Activated CD4-positive, CD25-positive, alpha-beta regulatory T cell treated with anti-CD3 and anti-CD28 coated beads, Interleukin-2, amount 50 U/mL, for 16 hours (primary cell): ENCODE results near the gene EGFR.

Source experiments
- DNase-seq: peaks from one replicate; pipeline ENCODE4 v3.0.0-alpha.2; 2020; ENCODE audit warnings: low read depth, low spot score

EGFR gene

DNA sequence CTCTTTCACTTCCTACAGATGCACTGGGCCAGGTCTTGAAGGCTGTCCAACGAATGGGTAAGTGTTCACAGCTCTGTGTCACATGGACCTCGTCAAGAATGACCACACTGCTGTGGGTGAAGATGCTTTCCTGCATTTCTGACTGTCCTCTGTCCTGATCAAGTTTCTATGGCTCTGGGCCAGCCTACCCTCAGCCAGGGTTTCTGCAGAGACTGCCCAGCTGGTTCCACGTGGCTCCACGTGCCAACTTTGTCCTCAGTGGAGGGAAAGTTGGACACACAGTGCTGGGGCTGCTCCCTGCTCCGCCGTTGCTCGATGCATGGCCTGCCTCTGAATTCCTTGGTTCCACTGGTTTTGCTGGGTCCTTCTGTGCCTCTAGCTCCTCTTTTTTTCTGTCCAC, 152.3 kb downstream of the EGFR start:
- no peak for DNase-seq

DNA sequence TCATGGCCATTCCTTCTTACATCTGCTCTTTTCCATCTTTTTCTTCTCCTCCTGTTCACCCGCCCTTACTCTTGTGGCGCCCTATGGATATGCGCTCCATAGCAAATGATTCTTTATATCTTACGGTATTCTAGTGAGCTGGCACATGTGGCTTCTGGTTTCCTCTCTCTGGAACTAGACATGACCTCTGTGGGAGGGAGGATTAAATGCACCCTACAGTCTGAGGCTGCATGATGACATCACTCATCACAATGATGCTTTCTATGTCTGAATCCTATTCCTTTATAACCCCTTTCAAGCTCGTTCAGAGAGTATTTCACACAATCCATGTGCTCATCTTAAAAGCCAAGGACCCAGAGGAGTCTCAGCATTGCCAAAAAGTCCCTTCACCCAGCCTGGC, 153.3 kb downstream of the EGFR start:
- no peak for DNase-seq

DNA sequence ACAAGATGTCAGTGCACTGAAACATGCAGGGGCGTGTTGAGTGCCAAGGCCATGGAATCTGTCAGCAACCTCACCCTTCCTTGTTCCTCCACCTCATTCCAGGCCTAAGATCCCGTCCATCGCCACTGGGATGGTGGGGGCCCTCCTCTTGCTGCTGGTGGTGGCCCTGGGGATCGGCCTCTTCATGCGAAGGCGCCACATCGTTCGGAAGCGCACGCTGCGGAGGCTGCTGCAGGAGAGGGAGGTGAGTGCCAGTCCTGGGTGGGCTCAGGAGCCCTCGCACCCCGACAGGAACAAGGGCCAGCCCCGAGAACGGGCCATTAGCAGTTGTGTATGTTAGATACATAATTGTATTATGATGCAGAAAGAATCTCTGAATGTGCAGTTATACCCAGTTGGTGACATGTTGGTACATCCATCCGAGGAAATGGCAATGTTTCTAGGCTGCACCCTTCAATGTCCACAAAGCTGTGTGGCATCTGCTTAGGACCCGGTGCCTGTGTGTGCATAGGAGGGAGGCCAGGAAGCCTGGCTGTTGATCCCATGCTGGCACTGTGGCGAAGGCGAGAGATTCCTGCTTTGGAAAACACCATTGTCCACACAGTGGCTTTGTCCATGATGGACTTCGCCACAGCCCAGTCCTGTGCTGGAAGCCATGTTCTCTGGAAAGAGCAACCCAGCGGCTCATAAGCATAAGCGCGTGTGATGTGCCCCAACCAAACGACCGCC, 154.2 kb downstream of the EGFR start:
- no peak for DNase-seq

DNA sequence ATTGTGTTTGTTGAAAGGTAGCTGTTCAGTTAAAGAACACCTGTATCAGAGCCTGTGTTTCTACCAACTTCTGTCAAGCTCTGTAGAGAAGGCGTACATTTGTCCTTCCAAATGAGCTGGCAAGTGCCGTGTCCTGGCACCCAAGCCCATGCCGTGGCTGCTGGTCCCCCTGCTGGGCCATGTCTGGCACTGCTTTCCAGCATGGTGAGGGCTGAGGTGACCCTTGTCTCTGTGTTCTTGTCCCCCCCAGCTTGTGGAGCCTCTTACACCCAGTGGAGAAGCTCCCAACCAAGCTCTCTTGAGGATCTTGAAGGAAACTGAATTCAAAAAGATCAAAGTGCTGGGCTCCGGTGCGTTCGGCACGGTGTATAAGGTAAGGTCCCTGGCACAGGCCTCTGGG, 154.9 kb downstream of the EGFR start:
- DNase-seq = no peak

DNA sequence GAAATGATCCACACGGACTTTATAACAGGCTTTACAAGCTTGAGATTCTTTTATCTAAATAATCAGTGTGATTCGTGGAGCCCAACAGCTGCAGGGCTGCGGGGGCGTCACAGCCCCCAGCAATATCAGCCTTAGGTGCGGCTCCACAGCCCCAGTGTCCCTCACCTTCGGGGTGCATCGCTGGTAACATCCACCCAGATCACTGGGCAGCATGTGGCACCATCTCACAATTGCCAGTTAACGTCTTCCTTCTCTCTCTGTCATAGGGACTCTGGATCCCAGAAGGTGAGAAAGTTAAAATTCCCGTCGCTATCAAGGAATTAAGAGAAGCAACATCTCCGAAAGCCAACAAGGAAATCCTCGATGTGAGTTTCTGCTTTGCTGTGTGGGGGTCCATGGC, 155.6 kb downstream of the EGFR start:
- no peak for DNase-seq

DNA sequence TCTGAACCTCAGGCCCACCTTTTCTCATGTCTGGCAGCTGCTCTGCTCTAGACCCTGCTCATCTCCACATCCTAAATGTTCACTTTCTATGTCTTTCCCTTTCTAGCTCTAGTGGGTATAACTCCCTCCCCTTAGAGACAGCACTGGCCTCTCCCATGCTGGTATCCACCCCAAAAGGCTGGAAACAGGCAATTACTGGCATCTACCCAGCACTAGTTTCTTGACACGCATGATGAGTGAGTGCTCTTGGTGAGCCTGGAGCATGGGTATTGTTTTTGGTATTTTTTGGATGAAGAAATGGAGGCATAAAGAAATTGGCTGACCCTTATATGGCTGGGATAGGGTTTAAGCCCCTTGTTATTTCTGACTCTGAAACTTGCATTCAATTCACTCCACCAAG, 156.0 kb downstream of the EGFR start:
- DNase-seq = no peak

DNA sequence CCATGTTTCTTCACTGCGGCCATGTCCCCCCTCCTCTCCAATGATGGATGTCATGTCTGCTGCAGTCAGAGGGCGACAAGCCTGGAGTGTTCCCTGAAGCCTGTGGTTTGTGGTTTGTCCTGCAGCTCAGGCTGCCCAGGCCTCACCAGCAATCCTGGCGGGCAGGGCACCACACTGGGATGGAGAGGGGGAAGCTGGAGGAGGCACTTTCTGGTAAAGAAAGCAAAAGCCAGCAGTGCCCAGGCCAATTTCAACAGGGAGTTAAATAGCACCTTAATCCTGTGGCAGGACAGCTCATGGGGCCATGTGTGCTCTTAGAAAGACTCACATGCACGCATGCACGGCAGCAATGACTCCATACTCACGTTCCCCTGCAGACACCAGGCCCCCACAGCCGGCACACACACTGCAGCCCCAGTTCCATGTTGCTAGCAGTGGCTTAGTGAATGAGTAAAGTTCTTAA, 158.3 kb downstream of the EGFR start:
- no peak for DNase-seq

DNA sequence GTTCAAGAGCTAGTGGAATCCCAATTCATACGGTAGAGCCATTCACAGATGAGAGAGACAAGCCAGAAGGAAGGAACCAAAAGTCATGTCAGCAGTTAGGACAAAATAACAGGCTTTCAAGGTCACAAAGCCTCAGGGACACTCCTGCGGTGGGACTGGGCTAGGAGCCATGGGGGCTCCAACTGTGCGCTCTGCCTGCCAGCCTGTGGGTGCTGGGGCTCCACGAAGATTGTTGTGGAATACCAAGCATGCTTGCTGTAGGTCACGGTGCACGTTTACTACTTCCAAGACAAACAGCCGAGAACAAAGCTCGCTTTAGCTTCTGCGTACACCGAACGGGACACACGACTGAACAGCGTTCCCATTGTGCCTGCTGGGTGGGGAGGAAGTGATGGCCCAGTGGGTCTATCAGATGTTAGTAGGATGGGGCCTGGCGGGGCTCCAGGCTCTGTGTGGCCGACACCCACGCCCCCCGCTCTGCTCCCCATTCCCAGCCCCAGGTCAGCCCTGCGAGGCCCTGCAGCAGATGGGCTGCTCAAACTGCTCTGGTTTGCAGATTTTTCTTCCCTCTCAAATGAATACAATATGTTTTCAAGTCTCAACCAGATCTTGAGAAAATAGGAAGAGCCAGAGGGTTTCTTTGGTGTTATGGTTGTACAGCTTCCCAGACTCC, 158.9 kb downstream of the EGFR start:
- no peak for DNase-seq

DNA sequence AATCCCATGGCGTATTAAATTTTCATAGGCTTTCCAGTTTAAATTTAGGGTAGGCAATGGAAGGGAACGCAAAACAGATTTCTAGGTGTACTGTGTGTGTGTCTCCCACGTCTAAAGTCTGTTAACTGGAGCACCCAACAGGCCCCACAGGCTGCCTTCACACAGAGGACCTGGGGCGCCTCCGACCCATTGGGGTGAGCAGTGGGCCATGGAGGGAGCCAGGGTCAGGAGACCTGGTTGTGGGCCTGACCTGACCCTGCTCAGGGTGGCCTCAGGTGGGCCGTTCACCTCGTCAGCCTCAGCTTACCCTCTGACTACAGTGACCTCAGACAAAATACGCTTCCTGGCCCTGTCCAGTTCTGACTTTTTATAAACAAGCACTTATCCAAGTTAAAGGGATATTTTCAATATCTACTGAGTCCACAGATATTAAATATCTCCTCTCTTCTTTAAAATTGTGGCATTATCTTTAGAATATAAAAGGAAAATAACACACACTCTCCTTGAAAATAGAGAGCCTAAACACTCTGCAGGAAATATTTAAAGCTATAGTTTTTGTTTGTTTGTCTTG, 159.6 kb downstream of the EGFR start:
- DNase-seq = no peak

DNA sequence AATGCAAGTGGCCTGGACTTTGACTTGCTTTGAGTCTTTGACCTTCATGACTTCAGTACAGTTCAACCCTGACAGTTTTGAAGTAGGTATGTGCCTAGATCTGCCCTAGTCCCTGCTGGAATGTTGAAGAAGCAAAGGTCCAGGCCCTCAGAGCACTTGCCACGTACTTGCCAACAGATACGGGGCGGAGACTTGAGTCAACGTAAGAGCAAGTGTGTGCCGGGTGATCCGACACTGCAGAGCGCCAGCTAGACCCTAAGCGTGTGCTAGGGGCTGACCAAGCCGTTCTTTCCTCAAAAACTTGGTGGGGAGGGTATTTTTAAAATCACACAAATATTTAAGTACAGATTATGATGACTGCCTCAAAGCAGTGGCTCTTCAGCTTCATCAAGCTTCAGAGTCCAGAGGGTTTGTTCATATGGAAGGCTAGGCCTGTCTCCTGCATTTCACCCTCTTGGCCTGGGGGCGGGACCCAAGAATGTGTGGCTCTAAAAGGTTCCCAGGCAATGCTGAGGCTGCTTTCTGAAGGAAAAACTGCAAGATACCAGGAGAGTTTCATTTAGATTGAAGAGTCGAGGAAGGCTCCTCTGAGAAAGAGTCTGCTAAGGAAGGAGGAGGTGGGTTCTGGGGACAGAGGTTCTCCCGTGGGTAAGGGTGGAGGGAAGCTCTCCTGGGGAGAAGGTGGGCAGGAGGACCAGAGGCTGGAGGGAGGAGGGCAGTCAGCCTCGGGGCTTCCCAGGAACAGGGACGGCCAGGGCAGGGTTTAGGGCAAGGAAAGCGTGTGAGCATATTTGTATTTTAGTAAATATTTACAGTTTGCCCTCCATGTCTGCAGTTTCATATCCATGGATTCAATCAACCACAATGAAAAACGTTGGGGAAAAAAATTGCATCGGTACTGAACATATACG, 160.3 kb downstream of the EGFR start:
- no peak for DNase-seq

DNA sequence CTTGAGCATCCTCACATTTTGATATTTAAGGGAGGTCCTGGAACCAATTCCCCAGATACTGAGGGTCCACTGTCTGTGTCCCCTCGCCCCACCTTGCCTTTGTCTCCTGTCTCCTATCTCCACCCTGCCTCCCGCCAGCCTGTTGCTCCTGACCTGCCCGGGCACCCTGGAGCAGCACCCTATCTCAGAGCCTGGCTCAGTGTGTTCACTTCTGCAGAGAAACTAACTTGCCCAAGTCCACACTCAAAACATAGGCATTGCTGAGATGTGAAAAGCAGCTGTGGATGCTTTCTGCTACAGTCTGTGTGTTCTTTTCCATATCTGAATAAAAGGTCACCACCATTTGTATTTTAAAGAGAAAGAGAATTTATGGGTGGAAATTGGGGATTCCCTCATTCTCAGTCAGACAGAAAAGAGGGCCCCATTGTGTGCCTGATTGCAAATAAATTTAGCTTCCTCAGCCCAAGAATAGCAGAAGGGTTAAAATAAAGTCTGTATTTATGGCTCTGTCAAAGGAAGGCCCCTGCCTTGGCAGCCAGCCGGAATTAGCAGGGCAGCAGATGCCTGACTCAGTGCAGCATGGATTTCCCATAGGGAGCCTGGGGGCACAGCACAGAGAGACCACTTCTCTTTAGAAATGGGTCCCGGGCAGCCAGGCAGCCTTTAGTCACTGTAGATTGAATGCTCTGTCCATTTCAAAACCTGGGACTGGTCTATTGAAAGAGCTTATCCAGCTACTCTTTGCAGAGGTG, 161.3 kb downstream of the EGFR start:
- DNase-seq = no peak

DNA sequence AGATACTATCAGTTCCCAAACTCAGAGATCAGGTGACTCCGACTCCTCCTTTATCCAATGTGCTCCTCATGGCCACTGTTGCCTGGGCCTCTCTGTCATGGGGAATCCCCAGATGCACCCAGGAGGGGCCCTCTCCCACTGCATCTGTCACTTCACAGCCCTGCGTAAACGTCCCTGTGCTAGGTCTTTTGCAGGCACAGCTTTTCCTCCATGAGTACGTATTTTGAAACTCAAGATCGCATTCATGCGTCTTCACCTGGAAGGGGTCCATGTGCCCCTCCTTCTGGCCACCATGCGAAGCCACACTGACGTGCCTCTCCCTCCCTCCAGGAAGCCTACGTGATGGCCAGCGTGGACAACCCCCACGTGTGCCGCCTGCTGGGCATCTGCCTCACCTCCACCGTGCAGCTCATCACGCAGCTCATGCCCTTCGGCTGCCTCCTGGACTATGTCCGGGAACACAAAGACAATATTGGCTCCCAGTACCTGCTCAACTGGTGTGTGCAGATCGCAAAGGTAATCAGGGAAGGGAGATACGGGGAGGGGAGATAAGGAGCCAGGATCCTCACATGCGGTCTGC, 162.2 kb downstream of the EGFR start:
- DNase-seq = no peak

DNA sequence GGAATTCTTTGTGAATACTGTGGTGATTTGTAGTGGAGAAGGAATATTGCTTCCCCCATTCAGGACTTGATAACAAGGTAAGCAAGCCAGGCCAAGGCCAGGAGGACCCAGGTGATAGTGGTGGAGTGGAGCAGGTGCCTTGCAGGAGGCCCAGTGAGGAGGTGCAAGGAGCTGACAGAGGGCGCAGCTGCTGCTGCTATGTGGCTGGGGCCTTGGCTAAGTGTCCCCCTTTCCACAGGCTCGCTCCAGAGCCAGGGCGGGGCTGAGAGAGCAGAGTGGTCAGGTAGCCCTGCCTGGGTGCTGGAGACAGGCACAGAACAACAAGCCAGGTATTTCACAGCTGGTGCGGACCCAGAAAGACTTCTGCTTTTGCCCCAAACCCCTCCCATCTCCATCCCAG, 162.9 kb downstream of the EGFR start:
- no peak for DNase-seq

DNA sequence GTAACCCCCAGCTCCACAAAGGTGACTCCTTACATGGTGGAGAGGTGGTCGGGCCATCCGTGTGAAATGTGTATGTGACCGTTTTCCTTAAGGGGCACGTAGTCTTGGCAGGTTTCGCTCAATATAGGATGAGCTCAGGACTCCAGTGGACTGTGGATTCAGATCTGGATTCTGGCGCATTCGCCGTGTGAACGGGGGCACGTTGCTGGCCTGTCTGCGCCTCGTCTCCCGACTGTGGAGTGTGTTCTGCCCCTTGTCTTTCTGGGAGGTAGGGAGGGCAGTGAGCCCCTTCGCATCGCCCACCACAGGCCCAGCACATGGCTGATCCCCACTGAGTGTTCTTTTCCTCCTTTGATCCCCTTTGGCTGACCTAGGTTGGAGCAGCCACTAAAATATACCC, 165.1 kb downstream of the EGFR start:
- DNase-seq = no peak

DNA sequence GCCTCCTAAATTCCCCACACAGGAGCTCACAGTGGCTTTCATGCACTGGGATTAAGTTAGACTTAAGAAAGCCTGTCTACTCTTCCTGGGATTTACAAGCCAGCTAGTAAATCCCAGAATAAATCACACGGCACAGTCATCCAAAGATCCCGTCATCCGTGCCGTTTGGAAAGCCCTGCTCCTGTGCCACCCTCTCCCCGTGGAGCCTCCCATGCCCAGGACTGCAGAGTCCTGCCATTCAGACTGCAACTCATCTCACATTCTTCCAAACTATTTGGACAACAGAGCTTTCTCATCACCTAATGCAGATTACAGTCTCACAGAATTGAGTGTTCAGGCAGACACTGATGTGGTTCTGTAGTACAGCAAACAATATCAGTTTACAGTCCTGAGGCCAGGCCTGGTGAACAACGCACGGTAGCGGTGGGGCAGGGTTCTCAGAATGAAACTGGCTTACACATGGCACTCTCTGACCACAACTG, 166.5 kb downstream of the EGFR start:
- DNase-seq = no peak

DNA sequence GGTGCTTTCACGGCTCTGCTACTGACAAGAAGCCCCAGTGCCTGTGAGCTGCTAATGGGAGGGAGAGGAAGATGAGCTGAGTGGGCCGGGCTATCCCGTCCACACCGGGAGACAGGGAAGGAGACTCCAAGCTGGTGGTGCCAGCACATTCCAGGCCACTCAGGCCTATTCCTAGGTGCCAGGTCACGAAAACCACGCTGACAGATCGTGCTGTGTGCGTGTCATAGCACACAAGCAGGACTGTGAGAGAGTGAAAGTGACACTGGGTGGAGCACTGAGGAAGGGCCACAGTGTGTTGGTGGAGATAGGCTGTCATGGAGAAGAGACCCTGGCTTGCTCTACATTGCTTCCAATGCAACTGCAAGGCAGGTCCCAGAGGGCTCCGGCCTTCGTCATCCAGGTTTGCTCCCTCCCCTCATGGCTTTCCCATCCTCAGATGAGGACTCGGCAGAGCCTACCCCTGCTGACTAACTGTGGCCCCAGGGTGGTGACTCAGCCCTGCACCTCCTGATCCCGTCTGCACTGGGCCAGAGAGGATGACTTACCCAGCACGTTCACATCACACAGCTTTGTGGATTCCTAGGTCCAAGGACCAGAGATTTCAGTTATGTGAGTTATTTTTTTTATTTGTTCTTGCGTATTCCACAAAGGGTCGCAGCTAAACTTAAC, 167.3 kb downstream of the EGFR start:
- DNase-seq = no peak

DNA sequence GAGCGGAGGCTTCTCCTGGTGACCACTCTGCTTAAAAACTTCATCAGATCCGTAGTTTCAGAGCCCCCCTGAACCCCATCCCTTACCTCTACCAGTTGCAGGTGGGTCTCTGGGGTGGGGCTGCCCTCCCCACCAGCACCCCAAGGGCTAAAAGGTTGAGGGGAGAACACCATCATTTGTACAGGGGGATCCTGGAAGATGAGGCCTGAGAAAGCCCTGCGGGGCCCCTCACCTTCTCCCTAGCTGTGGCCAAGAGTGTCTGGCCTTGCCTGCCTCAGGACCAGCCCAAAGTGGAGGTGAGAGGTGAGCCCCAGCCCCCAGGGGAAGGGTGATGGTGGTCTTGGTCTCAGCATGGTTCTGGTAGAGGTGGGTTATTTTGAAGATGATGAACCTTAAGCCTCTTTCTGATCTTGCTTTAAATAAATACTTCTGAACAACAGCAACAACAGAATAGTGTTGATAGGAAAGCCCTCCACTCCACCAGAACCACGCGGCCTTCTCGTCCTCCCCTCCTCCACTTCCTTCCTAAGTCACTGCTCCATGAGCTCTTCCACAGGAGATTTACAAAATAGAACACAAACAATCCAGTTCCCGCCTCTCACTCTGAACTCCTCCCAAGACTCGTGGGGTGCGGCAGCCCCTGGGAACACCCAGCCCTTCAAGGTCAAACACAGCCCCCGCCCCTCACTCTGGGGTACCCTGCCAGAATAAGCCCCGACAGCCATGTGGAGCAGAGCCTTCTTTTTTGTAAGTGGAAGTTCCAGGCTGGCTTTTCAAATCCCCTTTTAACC, 169.1 kb downstream of the EGFR start:
- DNase-seq = no peak

DNA sequence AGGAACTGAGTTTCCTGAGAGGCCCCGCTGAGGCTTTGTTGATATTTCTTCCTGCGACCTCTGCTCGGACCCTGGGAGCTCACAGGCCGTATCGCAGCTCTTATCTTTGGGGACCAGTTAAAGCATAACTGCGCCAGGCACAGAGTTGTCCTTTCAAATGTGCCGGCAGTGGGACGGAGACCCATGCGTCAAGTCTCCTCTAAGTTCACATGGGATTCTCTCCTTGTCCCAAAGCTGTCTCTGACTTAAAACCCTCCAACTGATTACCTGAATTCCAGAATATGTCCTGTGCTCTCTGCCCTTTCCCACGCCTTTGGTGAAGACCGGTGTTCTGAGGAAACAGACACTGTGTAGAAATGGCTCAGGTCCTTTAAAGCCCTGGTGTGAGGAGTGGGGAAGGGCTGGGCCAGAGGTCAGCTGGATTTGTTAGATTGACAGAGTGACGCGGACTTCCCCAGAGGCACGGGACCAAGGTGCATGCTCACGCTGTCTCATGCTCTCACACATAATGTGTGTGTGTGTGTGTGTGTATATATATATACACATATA, 169.8 kb downstream of the EGFR start:
- DNase-seq = no peak

DNA sequence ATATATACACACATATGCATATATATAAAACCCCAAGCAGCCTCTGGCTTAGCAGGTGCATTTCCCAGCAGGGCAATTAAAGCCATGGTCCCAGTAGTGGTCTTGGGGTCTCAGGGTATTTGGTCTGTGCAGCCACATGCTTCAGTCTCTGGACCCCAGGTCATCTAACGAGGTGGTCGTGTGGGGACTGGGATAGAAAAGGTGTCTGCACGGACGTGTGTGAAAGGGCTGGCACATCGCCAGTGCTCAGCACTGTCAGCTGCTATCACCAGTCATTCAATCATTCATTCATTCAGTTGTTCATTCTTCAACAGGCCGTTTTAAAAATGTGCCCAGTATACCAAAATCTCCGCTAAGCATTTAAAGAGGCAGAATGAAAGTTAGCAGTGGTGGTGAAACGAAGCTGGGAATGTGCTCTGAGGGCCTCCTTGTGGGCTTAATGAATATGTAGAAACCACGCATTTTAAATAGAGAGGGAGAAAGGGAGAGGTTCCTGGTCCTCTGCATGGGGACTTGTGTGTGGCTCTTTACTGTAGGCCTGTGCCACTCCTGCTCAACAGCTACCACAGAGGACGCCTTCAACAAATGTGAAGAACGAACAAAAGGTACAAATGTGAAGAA, 170.4 kb downstream of the EGFR start:
- DNase-seq = no peak
